Keratinocyte (primary cell): ENCODE measurements around the gene PKD2. TPM values are rescaled to one million over a fixed set of nuclear protein-coding genes. Genes with fewer than 3 reads are reported as not detected.

Experiments used
- DNase-seq: peaks from one replicate; pipeline ENCODE4 v3.0.0-alpha.2; 2011; ENCODE audit warnings: low read depth, missing footprints, low spot score
- FAIRE-seq: peaks from 2 replicates; lab custom pipeline; 2011; peaks lifted over from hg19 to GRCh38; lab: Jason Lieb, UNC
- H2AFZ ChIP-seq: 2 replicates; pipeline ENCODE4 v1.6.0; 2012; ENCODE audit warnings: low read length, control low read depth, inconsistent platforms; ENCODE audit not compliant: control insufficient read depth
- H3K27ac ChIP-seq: 2 replicates; pipeline ENCODE4 v1.5.1; 2011; ENCODE audit warnings: low read length; ENCODE audit not compliant: control insufficient read depth, insufficient read depth
- H3K27me3 ChIP-seq: 3 replicates; pipeline ENCODE4 v1.6.0; 2011; ENCODE audit warnings: low read length; ENCODE audit not compliant: control insufficient read depth, insufficient read depth; ENCODE audit errors: extremely low read depth
- H3K36me3 ChIP-seq, 2 experiments: 2 replicates in 1 of 2; 3 replicates in 1 of 2; pipeline ENCODE4 v1.5.1; 2011; ENCODE audit warnings: low read length in 2 of 2, mild to moderate bottlenecking in 1 of 2; ENCODE audit not compliant: control insufficient read depth in 2 of 2, insufficient read depth in 2 of 2; ENCODE audit errors: extremely low read depth in 1 of 2
- H3K4me1 ChIP-seq: 3 replicates; pipeline ENCODE4 v1.5.1; 2011; ENCODE audit warnings: low read length; ENCODE audit not compliant: control insufficient read depth, insufficient read depth; ENCODE audit errors: extremely low read depth
- H3K4me2 ChIP-seq: 3 replicates; pipeline ENCODE4 v1.6.0; 2011; ENCODE audit warnings: low read depth, low read length; ENCODE audit not compliant: control insufficient read depth, insufficient read depth; ENCODE audit errors: extremely low read depth
- H3K4me3 ChIP-seq, 3 experiments: fragments of 200-600 bp in 1 of 3; sonication (generic) in 1 of 3; 2 replicates in 2 of 3; 3 replicates in 1 of 3; pipeline ENCODE4 v1.5.1; 2011 to 2016; ENCODE audit warnings: low read length in 3 of 3, mild to moderate bottlenecking in 3 of 3, control low read depth in 2 of 3, inconsistent platforms in 1 of 3, low read depth in 1 of 3, mixed read lengths in 1 of 3, mixed run types in 1 of 3, moderate library complexity in 1 of 3; ENCODE audit not compliant: control insufficient read depth in 2 of 3, insufficient read depth in 2 of 3; ENCODE audit errors: extremely low read depth in 1 of 3
- H3K79me2 ChIP-seq: 2 replicates; pipeline ENCODE4 v1.6.0; 2012; ENCODE audit warnings: low read length; ENCODE audit not compliant: control insufficient read depth, insufficient read depth
- H3K9ac ChIP-seq: 3 replicates; pipeline ENCODE4 v1.6.0; 2011; ENCODE audit warnings: low read length; ENCODE audit not compliant: control insufficient read depth, insufficient read depth; ENCODE audit errors: extremely low read depth
- H3K9me1 ChIP-seq: 3 replicates; pipeline ENCODE4 v1.6.0; 2011; ENCODE audit warnings: low read length; ENCODE audit not compliant: control insufficient read depth, insufficient read depth; ENCODE audit errors: extremely low read depth
- H3K9me3 ChIP-seq: 2 replicates; pipeline ENCODE4 v1.5.1; 2012; ENCODE audit warnings: low read depth, low read length; ENCODE audit not compliant: control insufficient read depth
- H4K20me1 ChIP-seq: 3 replicates; pipeline ENCODE4 v1.6.0; 2011; ENCODE audit warnings: low read length; ENCODE audit not compliant: control insufficient read depth, insufficient read depth; ENCODE audit errors: extremely low read depth
- CTCF ChIP-seq, 3 experiments: IDR thresholded peaks in 1 of 3; conservative IDR thresholded peaks in 1 of 3; optimal IDR thresholded peaks in 1 of 3; 2 replicates in 2 of 3; 3 replicates in 1 of 3; pipeline versions ENCODE3 to v1.5.1; 2011; ENCODE audit warnings: low read length in 3 of 3, mild to moderate bottlenecking in 3 of 3, moderate library complexity in 2 of 3, control low read depth in 1 of 3, inconsistent platforms in 1 of 3; ENCODE audit not compliant: insufficient read depth in 2 of 3; ENCODE audit errors: extremely low read depth in 1 of 3
- EZH2 ChIP-seq: IDR thresholded peaks from one replicate; pipeline ENCODE4 v1.6.1; 2012; ENCODE audit warnings: inconsistent platforms, mild to moderate bottlenecking, low read length, moderate library complexity
- dilution Hi-C: fragments of 300-500 bp; cut with MboI; formaldehyde crosslinking; loops from one replicate; pipeline ENCODE4 v1.7.0; 2020; ENCODE audit warnings: low sequenced_read_pairs; ENCODE audit not compliant: extremely low pct_ligation_motif_present
- polyA plus RNA-seq, 5 experiments: library from polyadenylated mRNA; depleted of rRNA in 3 of 5; stranded (reverse) in 3 of 5; stranded (forward) in 1 of 5; unstranded in 1 of 5; fragments of >200 nt; gene quantifications; 1 replicate in 1 of 5; 2 replicates in 3 of 5; 3 replicates in 1 of 5; pipeline versions ENCODE4 v1.2.1 to v1.2.3, GENCODE V29; 2011 to 2012; ENCODE audit warnings: missing spikeins in 2 of 5, low read depth in 1 of 5, low replicate concordance in 1 of 5

PKD2 gene
- polyA plus RNA-seq, 1 donor (not counting 4 experiments of a cell fraction or from before 2014, with no cell fraction given), result 21.5 TPM

DNA sequence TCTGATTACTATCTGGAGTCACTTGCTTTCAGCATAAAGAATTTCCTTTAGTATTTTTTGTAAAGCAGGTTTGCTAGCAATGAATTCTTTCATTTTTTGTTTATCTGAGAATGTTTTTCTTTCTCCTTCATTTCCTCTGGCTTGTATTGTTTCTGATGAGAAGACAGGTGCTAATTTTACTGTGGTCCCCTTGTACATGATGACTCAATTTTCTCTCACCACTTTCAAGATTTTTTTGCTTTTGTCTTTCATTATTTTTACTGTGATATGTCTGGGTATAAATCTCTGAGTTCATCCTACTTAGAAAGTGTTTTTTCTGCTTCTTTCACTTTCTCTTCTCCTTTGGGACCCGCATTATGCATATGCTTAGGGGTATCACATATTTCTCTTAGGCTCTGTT is 62.6 kb downstream of the PKD2 start:
- Histone ChIP-seq H3K27ac (no peak overlapping the region), H3K9ac (no peak overlapping the region), H3K4me3 (no peak overlapping the region), H3K9me1 (no peaks in the 10 kb centered on the region), H3K4me1 (no peaks in the 10 kb centered on the region), H3K36me3 (peaks cover 3 to 20% of the 10 kb centered on the region in 2 experiments), H3K4me2 (no peak overlapping the region), H3K79me2 (no peaks in the 10 kb centered on the region), H2AFZ (no peak overlapping the region), H3K9me3 (no peaks in the 10 kb centered on the region), H4K20me1 (no peaks in the 10 kb centered on the region), H3K27me3 (no peaks in the 10 kb centered on the region)
- dilution Hi-C loops, result no loop called here
- no peak for FAIRE-seq
- no peak for DNase-seq
- TF ChIP-seq EZH2 (no peak), CTCF (optimal IDR thresholded peaks at IDR 0.05 in 1 of 3, IDR thresholded peaks at IDR 0.05 in 1 of 3, conservative IDR thresholded peaks at IDR 0.05 in 1 of 3; ENCODE audit: extremely low read depth in 1 of 3, insufficient read depth in 2 of 3, low read length in 3 of 3) (no peak)

DNA sequence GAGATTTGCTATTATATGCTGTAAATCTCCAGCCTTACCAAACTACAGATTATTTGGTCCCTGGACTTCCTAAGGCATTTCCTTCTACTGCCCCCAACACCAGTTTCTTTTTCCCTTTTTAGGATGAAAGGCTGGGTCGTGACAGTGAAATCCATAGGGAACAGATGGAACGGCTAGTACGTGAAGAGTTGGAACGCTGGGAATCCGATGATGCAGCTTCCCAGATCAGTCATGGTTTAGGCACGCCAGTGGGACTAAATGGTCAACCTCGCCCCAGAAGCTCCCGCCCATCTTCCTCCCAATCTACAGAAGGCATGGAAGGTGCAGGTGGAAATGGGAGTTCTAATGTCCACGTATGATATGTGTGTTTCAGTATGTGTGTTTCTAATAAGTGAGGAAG is 67.9 kb downstream of the PKD2 start:
- dilution Hi-C loops, result no loop called here
- no peak for FAIRE-seq
- Histone ChIP-seq H3K4me2 (no peak overlapping the region), H3K9me3 (no peaks in the 10 kb centered on the region), H3K9me1 (no peaks in the 10 kb centered on the region), H3K4me1 (no peaks in the 10 kb centered on the region), H3K9ac (no peak overlapping the region), H2AFZ (no peak overlapping the region), H3K27me3 (no peaks in the 10 kb centered on the region), H3K27ac (no peak overlapping the region), H3K36me3 (peaks cover 4 to 16% of the 10 kb centered on the region in 2 experiments), H3K79me2 (no peaks in the 10 kb centered on the region), H3K4me3 (no peak overlapping the region), H4K20me1 (no peaks in the 10 kb centered on the region)
- no peak for DNase-seq
- TF ChIP-seq EZH2 (no peak), CTCF (optimal IDR thresholded peaks at IDR 0.05 in 1 of 3, IDR thresholded peaks at IDR 0.05 in 1 of 3, conservative IDR thresholded peaks at IDR 0.05 in 1 of 3; ENCODE audit: extremely low read depth in 1 of 3, insufficient read depth in 2 of 3, low read length in 3 of 3) (no peak)
